GM23248 (cell line): ENCODE results near the gene LGI2. TPM values are rescaled to one million over a fixed set of nuclear protein-coding genes. Genes with fewer than 3 reads are reported as not detected.

Experiments used
- DNase-seq: peaks from one replicate; pipeline ENCODE4 v3.0.0-alpha.2; 2015
- H2AFZ ChIP-seq: fragments of 200-600 bp; sonication (generic); 2 replicates; pipeline ENCODE4 v1.6.1; 2016; ENCODE audit warnings: antibody characterized with exemption
- H3F3A ChIP-seq: fragments of 200-600 bp; sonication (generic); 2 replicates; pipeline ENCODE4 v1.6.1; 2016; ENCODE audit warnings: mild to moderate bottlenecking, antibody characterized with exemption, mixed run types; ENCODE audit not compliant: insufficient read depth
- H3K27ac ChIP-seq: fragments of 200-600 bp; sonication (generic); 2 replicates; pipeline ENCODE4 v1.5.1; 2016; ENCODE audit warnings: mild to moderate bottlenecking
- H3K27me3 ChIP-seq: fragments of 200-600 bp; sonication (generic); replicated peaks from 2 replicates; pipeline ENCODE4 v1.6.1; 2016; ENCODE audit warnings: mild to moderate bottlenecking; ENCODE audit not compliant: insufficient read depth
- H3K36me3 ChIP-seq: fragments of 200-600 bp; sonication (generic); 2 replicates; pipeline ENCODE4 v1.6.1; 2016; ENCODE audit warnings: low read depth, mild to moderate bottlenecking
- H3K4me1 ChIP-seq: fragments of 200-600 bp; sonication (generic); 2 replicates; pipeline ENCODE4 v1.6.1; 2016; ENCODE audit warnings: mild to moderate bottlenecking; ENCODE audit not compliant: insufficient read depth
- H3K4me2 ChIP-seq: fragments of 200-600 bp; sonication (generic); one replicate; pipeline ENCODE4 v1.6.1; 2016; ENCODE audit warnings: mild to moderate bottlenecking; ENCODE audit not compliant: unreplicated experiment
- H3K4me3 ChIP-seq: fragments of 200-600 bp; sonication (generic); 2 replicates; pipeline ENCODE4 v1.5.1; 2016; ENCODE audit warnings: mild to moderate bottlenecking
- H3K79me2 ChIP-seq: fragments of 200-600 bp; sonication (generic); 2 replicates; pipeline ENCODE4 v1.6.1; 2016; ENCODE audit warnings: mild to moderate bottlenecking; ENCODE audit not compliant: insufficient read depth
- H3K9ac ChIP-seq: fragments of 200-600 bp; sonication (generic); 2 replicates; pipeline ENCODE4 v1.6.1; 2016; ENCODE audit warnings: mild to moderate bottlenecking
- H3K9me2 ChIP-seq: fragments of 200-600 bp; sonication (generic); 2 replicates; pipeline ENCODE4 v1.6.1; 2016; ENCODE audit warnings: mixed run types, mild to moderate bottlenecking, moderate library complexity; ENCODE audit not compliant: insufficient read depth
- H3K9me3 ChIP-seq: fragments of 200-600 bp; sonication (generic); one replicate; pipeline ENCODE4 v1.6.1; 2017; ENCODE audit warnings: low read depth
- H4K20me1 ChIP-seq: fragments of 200-600 bp; sonication (generic); 2 replicates; pipeline ENCODE4 v1.6.0; 2016; ENCODE audit not compliant: insufficient read depth
- EZH2 ChIP-seq: fragments of 200-600 bp; sonication (generic); IDR thresholded peaks from 2 replicates; pipeline ENCODE4 v1.6.1; 2018; ENCODE audit warnings: antibody characterized with exemption, mild to moderate bottlenecking; ENCODE audit not compliant: insufficient read depth, poor library complexity, severe bottlenecking
- EZH2phosphoT487 ChIP-seq: fragments of 200-600 bp; sonication (generic); IDR thresholded peaks from 2 replicates; pipeline ENCODE4 v1.6.1; 2018; ENCODE audit warnings: antibody characterized with exemption, moderate library complexity, mild to moderate bottlenecking, low read depth; ENCODE audit not compliant: insufficient read depth
- WGBS, 2 experiments: methylation state at CpG; one replicate each; pipeline ENCODE4 v1.1.6; 2015 to 2017; ENCODE audit warnings: low lambda C conversion rate in 2 of 2, low coverage in 1 of 2; ENCODE audit errors: missing lambda C conversion rate in 2 of 2; 5-methylcytosine and 5-hydroxymethylcytosine counted together
- in situ Hi-C: fragments of 300-500 bp; cut with MboI; formaldehyde crosslinking; loops from 2 replicates; pipeline ENCODE4 v1.15.0; 2020
- polyA plus RNA-seq: library from polyadenylated mRNA; unstranded; fragments of >200 nt; fragmentation: Nextera tagmentation; extraction: Ambion mirVana; gene quantifications from 2 replicates; pipeline ENCODE4 v1.2.1, GENCODE V29; 2016
- total RNA-seq: library from RNA; depleted of rRNA; stranded (reverse); fragments of >200 nt; shearing (Covaris generic); gene quantifications from 2 replicates; pipeline ENCODE4 v1.2.3, GENCODE V29; 2014

LGI2 gene
- total and polyA plus RNA-seq, 2 experiments from 2014 or later: not detected

GRCh38 chr4:25061602-25062001 lies 30.9 kb upstream of the LGI2 start:
- Histone ChIP-seq H3K4me2 (no peak overlapping the region), H3K27ac (no peak overlapping the region), H3K27me3 (peaks cover 11% of the 10 kb centered on the region), H3K4me1 (no peaks in the 10 kb centered on the region), H3K9ac (no peak overlapping the region), H3F3A (no peaks in the 10 kb centered on the region), H2AFZ (no peak overlapping the region), H4K20me1 (no peaks in the 10 kb centered on the region), H3K9me3 (no peaks in the 10 kb centered on the region), H3K36me3 (no peaks in the 10 kb centered on the region), H3K4me3 (no peak overlapping the region), H3K79me2 (no peaks in the 10 kb centered on the region), H3K9me2 (no peaks in the 10 kb centered on the region)
- DNase-seq: no peak
- in situ Hi-C loops: no loop called here
- WGBS, 2 experiments: 68 to 71% methylated on average over 4 of the region's 4 CpGs
- TF ChIP-seq EZH2: no peak
- TF ChIP-seq EZH2phosphoT487: no peak

DNA sequence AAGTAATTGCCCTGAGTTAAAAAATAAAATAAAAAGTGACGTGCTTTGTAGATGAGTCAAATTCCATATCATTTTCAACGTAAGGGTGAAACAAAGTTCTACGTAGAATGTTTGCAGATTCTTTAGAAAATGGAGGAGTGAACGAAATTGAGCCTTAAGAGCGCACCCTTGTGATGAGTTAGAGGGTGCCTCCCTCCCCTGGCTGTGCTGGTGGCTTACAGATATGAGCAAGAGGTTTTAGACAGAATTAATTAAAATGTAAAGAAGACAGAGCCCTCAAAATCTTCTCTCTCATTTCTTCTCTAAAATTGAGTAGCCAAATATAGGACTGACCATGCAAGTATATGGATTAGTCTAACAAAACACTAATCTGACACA lies 30.2 kb upstream of the LGI2 start:
- Histone ChIP-seq H3K9me2 (no peaks in the 10 kb centered on the region), H3K27me3 (peaks cover 17% of the 10 kb centered on the region), H4K20me1 (no peaks in the 10 kb centered on the region), H3K27ac (no peak overlapping the region), H2AFZ (no peak overlapping the region), H3K4me3 (no peak overlapping the region), H3K9ac (no peak overlapping the region), H3K4me2 (no peak overlapping the region), H3K4me1 (no peaks in the 10 kb centered on the region), H3F3A (no peaks in the 10 kb centered on the region), H3K36me3 (no peaks in the 10 kb centered on the region), H3K9me3 (no peaks in the 10 kb centered on the region), H3K79me2 (no peaks in the 10 kb centered on the region)
- DNase-seq: no peak
- TF ChIP-seq EZH2phosphoT487: no peak
- no peak for TF ChIP-seq EZH2
- 57 to 68% methylated on average over 5 of the region's 5 CpGs for WGBS, 2 experiments
- in situ Hi-C loops: no loop called here

GRCh38 chr4:25060241-25060962 lies 29.7 kb upstream of the LGI2 start:
- H2AFZ ChIP-seq: no peak overlapping the region
- in situ Hi-C loops: no loop called here
- no peak for TF ChIP-seq EZH2
- no peak for TF ChIP-seq EZH2phosphoT487
- 63 to 64% methylated on average over 8 of the region's 8 CpGs for WGBS, 2 experiments
- H3K27ac ChIP-seq: no peak overlapping the region
- no peaks in the 10 kb centered on the region for H3K79me2 ChIP-seq
- H3K9me3 ChIP-seq: no peaks in the 10 kb centered on the region
- no peaks in the 10 kb centered on the region for H3K36me3 ChIP-seq
- no peak overlapping the region for H3K4me2 ChIP-seq
- H3K4me1 ChIP-seq: no peaks in the 10 kb centered on the region
- H3K27me3 ChIP-seq: peaks cover 19% of the 10 kb centered on the region
- no peak overlapping the region for H3K9ac ChIP-seq
- H3F3A ChIP-seq: no peaks in the 10 kb centered on the region
- H4K20me1 ChIP-seq: no peaks in the 10 kb centered on the region
- H3K9me2 ChIP-seq: no peaks in the 10 kb centered on the region
- no peak overlapping the region for H3K4me3 ChIP-seq
- no peak for DNase-seq

DNA sequence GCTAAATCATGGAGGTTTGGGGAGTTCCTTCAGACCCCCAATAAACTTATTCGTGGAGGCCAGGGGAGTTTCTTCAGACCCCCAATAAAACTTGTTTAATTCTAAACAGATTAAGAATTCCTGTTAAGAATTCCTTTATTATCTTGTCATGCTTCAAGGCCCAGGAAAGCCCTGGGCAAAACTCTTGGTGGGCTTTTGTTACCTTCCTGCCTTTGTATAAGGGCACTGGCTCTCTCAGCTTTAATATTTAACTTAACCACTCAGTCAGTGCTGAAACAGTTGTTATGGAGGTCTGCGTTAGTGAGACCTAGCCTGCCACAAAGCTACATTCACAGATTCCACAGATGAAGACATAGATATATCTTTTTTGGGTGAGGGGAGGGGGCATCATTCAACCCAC lies 29.0 kb upstream of the LGI2 start:
- H3K9me2 ChIP-seq: no peaks in the 10 kb centered on the region
- TF ChIP-seq EZH2 (no peak), EZH2phosphoT487 (no peak)
- H3K4me1 ChIP-seq: no peaks in the 10 kb centered on the region
- no peaks in the 10 kb centered on the region for H3K36me3 ChIP-seq
- no peak overlapping the region for H3K9ac ChIP-seq
- H2AFZ ChIP-seq: no peak overlapping the region
- H3K27ac ChIP-seq: no peak overlapping the region
- in situ Hi-C loops: no loop called here
- H4K20me1 ChIP-seq: no peaks in the 10 kb centered on the region
- H3K4me2 ChIP-seq: no peak overlapping the region
- peaks cover 19% of the 10 kb centered on the region for H3K27me3 ChIP-seq
- H3F3A ChIP-seq: no peaks in the 10 kb centered on the region
- DNase-seq: no peak
- no peaks in the 10 kb centered on the region for H3K79me2 ChIP-seq
- 25% methylated on average over 2 of the region's 2 CpGs for WGBS, 2 experiments
- H3K4me3 ChIP-seq: no peak overlapping the region
- no peaks in the 10 kb centered on the region for H3K9me3 ChIP-seq
